HEK293 (cell line): Measurements from ENCODE around the gene NEK1.

Source experiments
- CTCF ChIA-PET: fragments of 350-600 bp; formaldehyde crosslinking; extraction: SDS; loops from one replicate; lab custom pipeline; 2021; ENCODE audit warnings: antibody characterized with exemption; lab: Yijun Ruan, JAX
- POLR2A ChIA-PET: fragments of 300-600 bp; formaldehyde crosslinking; extraction: SDS; loops from one replicate; lab custom pipeline; 2020; ENCODE audit warnings: antibody characterized with exemption, inconsistent platforms; lab: Yijun Ruan, JAX
- H3K27ac ChIP-seq: fragments of 200-500 bp; sonication (Bioruptor generic); 2 replicates; pipeline ENCODE4 v1.5.1; 2014; ENCODE audit warnings: low read depth, low read length, control low read depth, inconsistent platforms; ENCODE audit errors: extremely low read depth
- H3K36me3 ChIP-seq, 2 experiments: fragments of 200-500 bp in 1 of 2; sonication (Bioruptor generic) in 1 of 2; 1 replicate in 1 of 2; 2 replicates in 1 of 2; pipeline ENCODE4 v1.5.1; 2014 to 2017; ENCODE audit warnings: inconsistent platforms in 2 of 2, low read length in 2 of 2; ENCODE audit not compliant: control insufficient read depth in 2 of 2, insufficient read depth in 1 of 2
- H3K4me1 ChIP-seq: fragments of 200-500 bp; sonication (Bioruptor generic); 2 replicates; pipeline ENCODE4 v1.5.1; 2014; ENCODE audit warnings: mild to moderate bottlenecking, low read length, inconsistent platforms; ENCODE audit not compliant: control insufficient read depth, insufficient read depth
- H3K4me3 ChIP-seq: 2 replicates; pipeline ENCODE4 v1.5.1; 2011; ENCODE audit warnings: low read depth, mild to moderate bottlenecking, control low read depth, low read length, moderate library complexity
- H3K9me3 ChIP-seq: fragments of 200-500 bp; sonication (Bioruptor generic); 2 replicates; pipeline ENCODE4 v1.5.1; 2014; ENCODE audit warnings: low read depth, low read length, inconsistent platforms; ENCODE audit not compliant: control insufficient read depth, insufficient read depth
- BCL11B ChIP-seq: fragments of 450-650 bp; formaldehyde crosslinking; IDR thresholded peaks from 2 replicates; pipeline ENCODE4 v1.5.1; 2016; ENCODE audit warnings: low read depth, missing biosample characterization, missing genetic modification characterization
- EGR2 ChIP-seq: fragments of 450-650 bp; formaldehyde crosslinking; IDR thresholded peaks from 2 replicates; pipeline ENCODE4 v1.5.1; 2016; ENCODE audit warnings: low read depth, missing biosample characterization, missing genetic modification characterization
- HOXD13 ChIP-seq: sonication (generic); formaldehyde crosslinking; IDR thresholded peaks from 2 replicates; pipeline ENCODE4 v1.8.0; 2022; ENCODE audit warnings: missing genetic modification reagents, borderline replicate concordance
- KLF17 ChIP-seq: fragments of 450-650 bp; formaldehyde crosslinking; IDR thresholded peaks from 2 replicates; pipeline ENCODE4 v1.5.1; 2016; ENCODE audit warnings: missing biosample characterization, missing genetic modification characterization
- KLF8 ChIP-seq: fragments of 450-650 bp; formaldehyde crosslinking; IDR thresholded peaks from 2 replicates; pipeline ENCODE4 v1.5.1; 2016; ENCODE audit warnings: missing biosample characterization, missing genetic modification characterization
- MZF1 ChIP-seq: fragments of 450-650 bp; formaldehyde crosslinking; IDR thresholded peaks from 2 replicates; pipeline ENCODE4 v1.5.1; 2017; ENCODE audit warnings: missing biosample characterization, missing genetic modification characterization, borderline replicate concordance
- PBX3 ChIP-seq: sonication (generic); formaldehyde crosslinking; IDR thresholded peaks from 2 replicates; pipeline ENCODE4 v1.8.1; 2022; ENCODE audit warnings: mild to moderate bottlenecking, moderate library complexity, missing genetic modification reagents
- ZBTB20 ChIP-seq: fragments of 450-650 bp; formaldehyde crosslinking; IDR thresholded peaks from 2 replicates; pipeline ENCODE4 v1.5.1; 2016; ENCODE audit warnings: missing biosample characterization, missing genetic modification characterization
- ZNF280C ChIP-seq: fragments of 450-650 bp; formaldehyde crosslinking; IDR thresholded peaks from 2 replicates; pipeline ENCODE4 v1.5.1; 2016; ENCODE audit warnings: missing biosample characterization, missing genetic modification characterization
- ZNF335 ChIP-seq: fragments of 450-650 bp; formaldehyde crosslinking; conservative IDR thresholded peaks from 2 replicates; pipeline ENCODE4 v1.5.1; 2016; ENCODE audit warnings: missing biosample characterization, missing genetic modification characterization
- ZNF391 ChIP-seq: fragments of 450-650 bp; formaldehyde crosslinking; IDR thresholded peaks from 2 replicates; pipeline ENCODE4 v1.5.1; 2016; ENCODE audit warnings: low read depth, missing biosample characterization, missing genetic modification characterization, borderline replicate concordance
- ZNF449 ChIP-seq: fragments of 450-650 bp; formaldehyde crosslinking; IDR thresholded peaks from 2 replicates; pipeline ENCODE4 v1.5.1; 2017; ENCODE audit warnings: missing biosample characterization, mild to moderate bottlenecking, missing genetic modification characterization, moderate library complexity
- ZNF596 ChIP-seq: fragments of 450-650 bp; IDR thresholded peaks from 2 replicates; pipeline ENCODE4 v1.5.0; 2018; ENCODE audit warnings: missing biosample characterization, mild to moderate bottlenecking, missing genetic modification characterization, moderate library complexity
- ZNF626 ChIP-seq: fragments of 450-650 bp; sonication (Bioruptor Pico); formaldehyde crosslinking; IDR thresholded peaks from 2 replicates; pipeline ENCODE4 v1.5.1; 2018; ENCODE audit warnings: missing biosample characterization, missing genetic modification characterization, inconsistent platforms
- ZNF654 ChIP-seq: fragments of 450-650 bp; formaldehyde crosslinking; IDR thresholded peaks from 2 replicates; pipeline ENCODE4 v1.5.1; 2016; ENCODE audit warnings: low read depth, missing biosample characterization, missing genetic modification characterization
- ZNF76 ChIP-seq: fragments of 450-650 bp; formaldehyde crosslinking; IDR thresholded peaks from 2 replicates; pipeline ENCODE4; 2016; ENCODE audit warnings: low read depth, missing biosample characterization, missing genetic modification characterization, borderline replicate concordance
- ZNF768 ChIP-seq: fragments of 450-650 bp; formaldehyde crosslinking; IDR thresholded peaks from 2 replicates; pipeline ENCODE4 v1.5.1; 2018; ENCODE audit warnings: missing biosample characterization, mild to moderate bottlenecking, missing genetic modification characterization
- ZNF791 ChIP-seq: fragments of 450-650 bp; formaldehyde crosslinking; IDR thresholded peaks from 2 replicates; pipeline ENCODE4 v1.5.1; 2016; ENCODE audit warnings: missing biosample characterization, missing genetic modification characterization
- ZSCAN18 ChIP-seq: fragments of 450-650 bp; formaldehyde crosslinking; IDR thresholded peaks from 2 replicates; pipeline ENCODE4 v1.5.1; 2016; ENCODE audit warnings: missing biosample characterization, missing genetic modification characterization

The NEK1 gene

GRCh38 chr4:169661761-169662160 is 49.4 kb upstream of the NEK1 start:
- CTCF ChIA-PET: interaction anchor here (0.9 to 1.3 kb wide), 2 partner anchors 42 to 49 kb away, joined by 3 to 5 read pairs; no protein-coding TSS in a partner anchor
- no peak for TF ChIP-seq PBX3 (CRISPR knock-in tag)
- TF ChIP-seq BCL11B (tag by site-specific recombination): no peak
- no peak for TF ChIP-seq ZNF654 (tag by site-specific recombination)
- TF ChIP-seq KLF8 (tag by site-specific recombination): no peak
- TF ChIP-seq ZNF76 (tag by site-specific recombination): no peak
- TF ChIP-seq EGR2 (tag by site-specific recombination): no peak
- no peak for TF ChIP-seq ZBTB20 (tag by site-specific recombination)
- no peak for TF ChIP-seq ZNF626
- TF ChIP-seq KLF17: no peak
- TF ChIP-seq ZNF791 (tag by site-specific recombination): no peak
- no peak for TF ChIP-seq ZSCAN18 (tag by site-specific recombination)
- TF ChIP-seq ZNF596: no peak
- no peak for TF ChIP-seq ZNF449 (tag by site-specific recombination)
- TF ChIP-seq HOXD13 (CRISPR knock-in tag): no peak
- no peak for TF ChIP-seq ZNF768
- H3K4me1 ChIP-seq: peaks cover 34% of the 10 kb centered on the region
- no peaks in the 10 kb centered on the region for H3K9me3 ChIP-seq
- peaks cover 0 to 6% of the 10 kb centered on the region in 2 experiments; a peak in 1 of 3 replicates for H3K36me3 ChIP-seq
- H3K4me3 ChIP-seq: no peak overlapping the region
- POLR2A ChIA-PET: interaction anchor here (0.6 kb wide), 1 partner anchor 89 kb away, joined by 9 read pairs; no protein-coding TSS in a partner anchor
- H3K27ac ChIP-seq: no peak overlapping the region

GRCh38 chr4:169660929-169661328 is 48.5 kb upstream of the NEK1 start:
- Histone ChIP-seq H3K27ac (no peak overlapping the region), H3K4me1 (peaks cover 34% of the 10 kb centered on the region)
- CTCF ChIA-PET: interaction anchor here (0.7 kb wide), 1 partner anchor 130 kb away, joined by 3 read pairs; no protein-coding TSS in a partner anchor
- TF ChIP-seq MZF1: no peak
- TF ChIP-seq ZNF391 (tag by site-specific recombination): no peak
- no peak for TF ChIP-seq ZNF280C (tag by site-specific recombination)
- peak; percentile 60 for TF ChIP-seq ZNF335 (tag by site-specific recombination)
- TF ChIP-seq, all 188 proteins: peak for 1
- Histone ChIP-seq H3K9me3 (no peaks in the 10 kb centered on the region), H3K36me3 (no peaks in the 10 kb centered on the region), H3K4me3 (peak overlapping the region; percentile 51)
- POLR2A ChIA-PET: interaction anchor here (0.6 to 1.4 kb wide), 2 partner anchors 41 to 727 kb away, joined by 5 to 11 read pairs; partner anchors contain the start of gene CLCN3
